Measurements from ENCODE around the gene XIRP2.

XIRP2 gene

GRCh38 chr2:167114018-167114417 is 225.7 kb downstream of the XIRP2 start:
- no peaks in the 10 kb centered on the region for H3K36me3 Mint-ChIP-seq (ENCODE audit: low read depth)
- DNase-seq (ENCODE audit: low spot score): no peak
- no peak overlapping the region for H3K4me3 Mint-ChIP-seq
- H3K27me3 Mint-ChIP-seq (ENCODE audit: low read depth): no peaks in the 10 kb centered on the region
- no peaks in the 10 kb centered on the region for H3K4me1 Mint-ChIP-seq (ENCODE audit: low read depth)
- H3K9me3 Mint-ChIP-seq: no peaks in the 10 kb centered on the region
- H3K27ac Mint-ChIP-seq: no peak overlapping the region

- no peaks in the 10 kb centered on the region for H3K27me3 Mint-ChIP-seq (ENCODE audit: low read depth)
- no peaks in the 10 kb centered on the region for H3K9me3 Mint-ChIP-seq
- no peaks in the 10 kb centered on the region for H3K36me3 Mint-ChIP-seq (ENCODE audit: low read depth)
- H3K4me3 Mint-ChIP-seq: no peak overlapping the region
- no peak overlapping the region for H3K27ac Mint-ChIP-seq
- DNase-seq (ENCODE audit: low spot score): no peak
- no peaks in the 10 kb centered on the region for H3K4me1 Mint-ChIP-seq (ENCODE audit: low read depth)
Measured at GRCh38 chr2:167115541-167115940, 227.3 kb downstream of the XIRP2 start.

- no peak for DNase-seq (ENCODE audit: low spot score)
- H3K36me3 Mint-ChIP-seq (ENCODE audit: low read depth): no peaks in the 10 kb centered on the region
- no peaks in the 10 kb centered on the region for H3K9me3 Mint-ChIP-seq
- H3K27me3 Mint-ChIP-seq (ENCODE audit: low read depth): no peaks in the 10 kb centered on the region
- no peak overlapping the region for H3K27ac Mint-ChIP-seq
- no peaks in the 10 kb centered on the region for H3K4me1 Mint-ChIP-seq (ENCODE audit: low read depth)
- H3K4me3 Mint-ChIP-seq: no peak overlapping the region
Measured at GRCh38 chr2:167122389-167122788, 234.1 kb downstream of the XIRP2 start.

GRCh38 chr2:167126165-167126564 is 237.9 kb downstream of the XIRP2 start:
- no peak for DNase-seq (ENCODE audit: low spot score)
- H3K27ac Mint-ChIP-seq: no peak overlapping the region
- H3K27me3 Mint-ChIP-seq (ENCODE audit: low read depth): no peaks in the 10 kb centered on the region
- no peaks in the 10 kb centered on the region for H3K36me3 Mint-ChIP-seq (ENCODE audit: low read depth)
- H3K4me1 Mint-ChIP-seq (ENCODE audit: low read depth): no peaks in the 10 kb centered on the region
- H3K4me3 Mint-ChIP-seq: no peak overlapping the region
- H3K9me3 Mint-ChIP-seq: no peaks in the 10 kb centered on the region

- H3K27me3 Mint-ChIP-seq (ENCODE audit: low read depth): no peaks in the 10 kb centered on the region
Measured at GRCh38 chr2:167127135-167127534, 238.9 kb downstream of the XIRP2 start.

GRCh38 chr2:167128130-167128529 is 239.8 kb downstream of the XIRP2 start:
- Mint-ChIP-seq H3K9me3 (no peaks in the 10 kb centered on the region), H3K27ac (no peak overlapping the region), H3K36me3 (ENCODE audit: low read depth) (no peaks in the 10 kb centered on the region), H3K4me3 (no peak overlapping the region), H3K27me3 (ENCODE audit: low read depth) (no peaks in the 10 kb centered on the region), H3K4me1 (ENCODE audit: low read depth) (no peaks in the 10 kb centered on the region)
- no peak for DNase-seq (ENCODE audit: low spot score)

More at GRCh38 chr2:167127135-167127534, 238.9 kb downstream of the XIRP2 start:
- Mint-ChIP-seq H3K4me3 (no peak overlapping the region), H3K4me1 (ENCODE audit: low read depth) (no peaks in the 10 kb centered on the region), H3K27ac (no peak overlapping the region), H3K36me3 (ENCODE audit: low read depth) (no peaks in the 10 kb centered on the region), H3K9me3 (no peaks in the 10 kb centered on the region)
- no peak for DNase-seq (ENCODE audit: low spot score)

- no peak for DNase-seq (ENCODE audit: low spot score)
- no peaks in the 10 kb centered on the region for H3K27me3 Mint-ChIP-seq (ENCODE audit: low read depth)
- no peaks in the 10 kb centered on the region for H3K9me3 Mint-ChIP-seq
- H3K4me1 Mint-ChIP-seq (ENCODE audit: low read depth): no peaks in the 10 kb centered on the region
- no peak overlapping the region for H3K4me3 Mint-ChIP-seq
- no peak overlapping the region for H3K27ac Mint-ChIP-seq
- H3K36me3 Mint-ChIP-seq (ENCODE audit: low read depth): no peaks in the 10 kb centered on the region
Measured at GRCh38 chr2:167132066-167132465, 243.8 kb downstream of the XIRP2 start.

GRCh38 chr2:167132906-167133555 is 244.8 kb downstream of the XIRP2 start:
- H3K36me3 Mint-ChIP-seq (ENCODE audit: low read depth): no peaks in the 10 kb centered on the region
- H3K9me3 Mint-ChIP-seq: no peaks in the 10 kb centered on the region
- no peaks in the 10 kb centered on the region for H3K27me3 Mint-ChIP-seq (ENCODE audit: low read depth)
- H3K4me1 Mint-ChIP-seq (ENCODE audit: low read depth): no peaks in the 10 kb centered on the region
- no peak overlapping the region for H3K4me3 Mint-ChIP-seq
- DNase-seq (ENCODE audit: low spot score): no peak
- no peak overlapping the region for H3K27ac Mint-ChIP-seq

- Mint-ChIP-seq H3K9me3 (no peaks in the 10 kb centered on the region), H3K27ac (no peak overlapping the region), H3K4me1 (ENCODE audit: low read depth) (no peaks in the 10 kb centered on the region), H3K36me3 (ENCODE audit: low read depth) (no peaks in the 10 kb centered on the region), H3K4me3 (no peak overlapping the region), H3K27me3 (ENCODE audit: low read depth) (no peaks in the 10 kb centered on the region)
- no peak for DNase-seq (ENCODE audit: low spot score)
Measured at GRCh38 chr2:167133614-167134013, 245.3 kb downstream of the XIRP2 start.

- H3K4me1 Mint-ChIP-seq (ENCODE audit: low read depth): no peaks in the 10 kb centered on the region
- no peak overlapping the region for H3K27ac Mint-ChIP-seq
- H3K27me3 Mint-ChIP-seq (ENCODE audit: low read depth): no peaks in the 10 kb centered on the region
- H3K4me3 Mint-ChIP-seq: no peak overlapping the region
- no peaks in the 10 kb centered on the region for H3K9me3 Mint-ChIP-seq
- DNase-seq (ENCODE audit: low spot score): no peak
- no peaks in the 10 kb centered on the region for H3K36me3 Mint-ChIP-seq (ENCODE audit: low read depth)
Measured at GRCh38 chr2:167134381-167135072, 246.2 kb downstream of the XIRP2 start.

GRCh38 chr2:167135706-167136105 is 247.4 kb downstream of the XIRP2 start:
- Mint-ChIP-seq H3K4me3 (no peak overlapping the region), H3K36me3 (ENCODE audit: low read depth) (no peaks in the 10 kb centered on the region), H3K9me3 (no peaks in the 10 kb centered on the region), H3K27ac (no peak overlapping the region), H3K4me1 (ENCODE audit: low read depth) (no peaks in the 10 kb centered on the region), H3K27me3 (ENCODE audit: low read depth) (no peaks in the 10 kb centered on the region)
- no peak for DNase-seq (ENCODE audit: low spot score)

GRCh38 chr2:167136879-167137596 is 248.8 kb downstream of the XIRP2 start:
- Mint-ChIP-seq H3K9me3 (no peaks in the 10 kb centered on the region), H3K4me3 (no peak overlapping the region), H3K27me3 (ENCODE audit: low read depth) (no peaks in the 10 kb centered on the region), H3K27ac (no peak overlapping the region), H3K36me3 (ENCODE audit: low read depth) (no peaks in the 10 kb centered on the region), H3K4me1 (ENCODE audit: low read depth) (no peaks in the 10 kb centered on the region)
- no peak for DNase-seq (ENCODE audit: low spot score)

GRCh38 chr2:167140330-167140729 is 252.1 kb downstream of the XIRP2 start:
- Mint-ChIP-seq H3K4me3 (no peak overlapping the region), H3K9me3 (no peaks in the 10 kb centered on the region), H3K27ac (no peak overlapping the region), H3K27me3 (ENCODE audit: low read depth) (no peaks in the 10 kb centered on the region), H3K36me3 (ENCODE audit: low read depth) (no peaks in the 10 kb centered on the region), H3K4me1 (ENCODE audit: low read depth) (no peaks in the 10 kb centered on the region)
- no peak for DNase-seq (ENCODE audit: low spot score)

GRCh38 chr2:167140767-167141166 is 252.5 kb downstream of the XIRP2 start:
- Mint-ChIP-seq H3K9me3 (no peaks in the 10 kb centered on the region), H3K27me3 (ENCODE audit: low read depth) (no peaks in the 10 kb centered on the region), H3K4me3 (no peak overlapping the region), H3K4me1 (ENCODE audit: low read depth) (no peaks in the 10 kb centered on the region), H3K27ac (no peak overlapping the region), H3K36me3 (ENCODE audit: low read depth) (no peaks in the 10 kb centered on the region)
- no peak for DNase-seq (ENCODE audit: low spot score)

Data from T-helper 2 cell treated with Interferon-gamma antibody and Interleukin-4, amounts not matched to agents 5 μg/mL and 100 μg/mL, for 36 hours (primary cell).